ENCODE data around the gene TTLL3.
"Not testable (repeated sequence)": the region's sequence is repeated elsewhere in the genome, so short reads cannot be mapped to it uniquely, and the experiment has no call there.

Gene TTLL3

GRCh38 chr3:9865125-9865637 is 55.1 kb downstream of the TTLL3 start:
- not testable (repeated sequence) for DNase-seq (ENCODE audit: low read depth in 2 of 3, low spot score in 1 of 3)

GRCh38 chr3:9866639-9867038 is 56.6 kb downstream of the TTLL3 start:
- no peak for DNase-seq (ENCODE audit: low read depth in 2 of 3, low spot score in 1 of 3)

GRCh38 chr3:9867106-9867505 is 57.0 kb downstream of the TTLL3 start:
- DNase-seq (ENCODE audit: low read depth in 2 of 3, low spot score in 1 of 3): no peak

- DNase-seq (ENCODE audit: low read depth in 2 of 3, low spot score in 1 of 3): no peak
Observed at GRCh38 chr3:9869955-9870354, 59.9 kb downstream of the TTLL3 start.

GRCh38 chr3:9870978-9871377 is 60.9 kb downstream of the TTLL3 start:
- DNase-seq (ENCODE audit: low read depth in 2 of 3, low spot score in 1 of 3): no peak

- DNase-seq (ENCODE audit: low read depth in 2 of 3, low spot score in 1 of 3): not testable (repeated sequence)
Observed at GRCh38 chr3:9872067-9872466, 62.0 kb downstream of the TTLL3 start.

GRCh38 chr3:9875448-9875847 is 65.4 kb downstream of the TTLL3 start:
- no peak for DNase-seq (ENCODE audit: low read depth in 2 of 3, low spot score in 1 of 3)

- DNase-seq (ENCODE audit: low read depth in 2 of 3, low spot score in 1 of 3): not testable (repeated sequence)
Observed at GRCh38 chr3:9876255-9876654, 66.2 kb downstream of the TTLL3 start.

- DNase-seq (ENCODE audit: low read depth in 2 of 3, low spot score in 1 of 3): no peak
Observed at GRCh38 chr3:9876991-9877390, 66.9 kb downstream of the TTLL3 start.

GRCh38 chr3:9878700-9879099 is 68.6 kb downstream of the TTLL3 start:
- DNase-seq (ENCODE audit: low read depth in 2 of 3, low spot score in 1 of 3): no peak

GRCh38 chr3:9879830-9880549 is 69.9 kb downstream of the TTLL3 start, which contains the start of gene CIDEC:
TSS of gene CIDEC (minus strand) at chr3:9880253. CDS start at chr3:9878486, 1,767 bp downstream.
- no peak for DNase-seq (ENCODE audit: low read depth in 2 of 3, low spot score in 1 of 3)

GRCh38 chr3:9881441-9881840 is 71.4 kb downstream of the TTLL3 start:
- DNase-seq (ENCODE audit: low read depth in 2 of 3, low spot score in 1 of 3): no peak

- no peak for DNase-seq (ENCODE audit: low read depth in 2 of 3, low spot score in 1 of 3)
Observed at GRCh38 chr3:9883706-9884554, 73.9 kb downstream of the TTLL3 start.

- DNase-seq (ENCODE audit: low read depth in 2 of 3, low spot score in 1 of 3): no peak
Observed at GRCh38 chr3:9884555-9885165, 74.6 kb downstream of the TTLL3 start.
